HCEC 1CT (cell line): ENCODE results near the gene JUNB.
A peak's percentile ranks its signal among the peaks of the same experiment; 100 is the strongest.
"Not testable (repeated sequence)": the region's sequence is repeated elsewhere in the genome, so short reads cannot be mapped to it uniquely, and the experiment has no call there.

ENCODE experiments used
- DNase-seq: peaks from one replicate; pipeline ENCODE4 v3.0.0-alpha.2; 2017

Gene JUNB

GRCh38 chr19:12815088-12815487 lies 23.8 kb downstream of the JUNB start:
- no peak for DNase-seq

GRCh38 chr19:12817188-12817587 lies 25.9 kb downstream of the JUNB start:
- DNase-seq: not testable (repeated sequence)

- not testable (repeated sequence) for DNase-seq
Observed at GRCh38 chr19:12817810-12818209, 26.5 kb downstream of the JUNB start.

GRCh38 chr19:12821761-12822160 lies 30.5 kb downstream of the JUNB start:
- DNase-seq: peak; percentile 48

- no peak for DNase-seq
Observed at GRCh38 chr19:12825254-12826131, 34.2 kb downstream of the JUNB start.

GRCh38 chr19:12828494-12828893 lies 37.2 kb downstream of the JUNB start:
- no peak for DNase-seq

- no peak for DNase-seq
Observed at GRCh38 chr19:12833418-12833737, 42.1 kb downstream of the JUNB start.

GRCh38 chr19:12833738-12834565 lies 42.7 kb downstream of the JUNB start:
- peak; percentile 7 for DNase-seq

- no peak for DNase-seq
Observed at GRCh38 chr19:12834566-12834943, 43.3 kb downstream of the JUNB start, which contains the start of gene RTBDN. Gene RTBDN, minus strand, starts transcription at chr19:12834579. Its CDS starts 4,600 bp downstream, at chr19:12829979.

GRCh38 chr19:12834976-12835757 lies 43.9 kb downstream of the JUNB start:
- DNase-seq: peak; percentile 38

- DNase-seq: no peak
Observed at GRCh38 chr19:12836529-12836863, 45.2 kb downstream of the JUNB start.

- no peak for DNase-seq
Observed at GRCh38 chr19:12837225-12837624, 45.9 kb downstream of the JUNB start.

- DNase-seq: no peak
Observed at GRCh38 chr19:12838182-12838885, 47.0 kb downstream of the JUNB start, which contains the start of gene MAST1. Gene MAST1, plus strand, starts transcription at chr19:12838515. Its CDS starts 58 bp downstream, at chr19:12838573.

- no peak for DNase-seq
Observed at GRCh38 chr19:12838886-12839756, 47.8 kb downstream of the JUNB start.

- DNase-seq: peak; percentile 62
Observed at GRCh38 chr19:12840091-12841079, 49.1 kb downstream of the JUNB start.

- DNase-seq: no peak
Observed at GRCh38 chr19:12841094-12841493, 49.8 kb downstream of the JUNB start.

- DNase-seq: no peak
Observed at GRCh38 chr19:12842511-12842910, 51.2 kb downstream of the JUNB start.
